ENCODE measurements around the gene RNF214.

DNA sequence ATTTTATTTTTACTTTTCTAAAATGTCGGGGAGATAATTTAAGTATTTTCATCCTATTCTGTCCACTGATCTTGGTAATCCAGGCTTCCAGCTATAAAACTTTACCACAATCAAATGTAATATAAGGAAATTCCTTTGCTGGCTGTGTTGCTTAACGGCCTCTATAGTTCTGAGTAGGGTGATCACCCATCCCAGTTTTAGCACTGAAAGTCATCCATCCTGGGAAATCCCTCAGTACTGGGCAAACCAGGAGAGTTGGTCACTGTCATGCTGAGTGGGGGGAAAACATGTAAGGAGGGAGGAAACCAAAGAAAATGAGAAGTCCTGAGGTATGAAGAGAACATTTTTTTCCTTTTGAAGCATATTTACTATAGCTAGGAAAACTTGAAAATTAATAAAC, 45.9 kb downstream of the RNF214 start:
- TF ChIP-seq, protein P1, sequence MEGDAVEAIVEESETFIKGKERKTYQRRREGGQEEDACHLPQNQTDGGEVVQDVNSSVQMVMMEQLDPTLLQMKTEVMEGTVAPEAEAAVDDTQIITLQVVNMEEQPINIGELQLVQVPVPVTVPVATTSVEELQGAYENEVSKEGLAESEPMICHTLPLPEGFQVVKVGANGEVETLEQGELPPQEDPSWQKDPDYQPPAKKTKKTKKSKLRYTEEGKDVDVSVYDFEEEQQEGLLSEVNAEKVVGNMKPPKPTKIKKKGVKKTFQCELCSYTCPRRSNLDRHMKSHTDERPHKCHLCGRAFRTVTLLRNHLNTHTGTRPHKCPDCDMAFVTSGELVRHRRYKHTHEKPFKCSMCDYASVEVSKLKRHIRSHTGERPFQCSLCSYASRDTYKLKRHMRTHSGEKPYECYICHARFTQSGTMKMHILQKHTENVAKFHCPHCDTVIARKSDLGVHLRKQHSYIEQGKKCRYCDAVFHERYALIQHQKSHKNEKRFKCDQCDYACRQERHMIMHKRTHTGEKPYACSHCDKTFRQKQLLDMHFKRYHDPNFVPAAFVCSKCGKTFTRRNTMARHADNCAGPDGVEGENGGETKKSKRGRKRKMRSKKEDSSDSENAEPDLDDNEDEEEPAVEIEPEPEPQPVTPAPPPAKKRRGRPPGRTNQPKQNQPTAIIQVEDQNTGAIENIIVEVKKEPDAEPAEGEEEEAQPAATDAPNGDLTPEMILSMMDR (IDR thresholded peaks at IDR 0.05) = no peak
- TF ChIP-seq POLR2A (IDR thresholded peaks at IDR 0.05) = no peak

Data from esophagus squamous epithelium (tissue), 4 donors.